GM19035 (cell line): ENCODE results near the gene STAT2.
A peak's percentile ranks its signal among the peaks of the same experiment; 100 is the strongest.
"Not testable (repeated sequence)": the region's sequence is repeated elsewhere in the genome, so short reads cannot be mapped to it uniquely, and the experiment has no call there.

Experiments used
- ATAC-seq: cut with Tn5 transposase; IDR thresholded peaks from one replicate; pipeline ENCODE4 v1.9.1; 2021; ENCODE audit not compliant: unreplicated experiment

Gene STAT2

GRCh38 chr12:56362130-56363059 lies 2.5 kb upstream of the STAT2 start, which contains the start of gene APOF:
APOF (minus strand) TSS chr12:56362857; CDS start chr12:56362745, 112 bp downstream.
- no peak for ATAC-seq

DNA sequence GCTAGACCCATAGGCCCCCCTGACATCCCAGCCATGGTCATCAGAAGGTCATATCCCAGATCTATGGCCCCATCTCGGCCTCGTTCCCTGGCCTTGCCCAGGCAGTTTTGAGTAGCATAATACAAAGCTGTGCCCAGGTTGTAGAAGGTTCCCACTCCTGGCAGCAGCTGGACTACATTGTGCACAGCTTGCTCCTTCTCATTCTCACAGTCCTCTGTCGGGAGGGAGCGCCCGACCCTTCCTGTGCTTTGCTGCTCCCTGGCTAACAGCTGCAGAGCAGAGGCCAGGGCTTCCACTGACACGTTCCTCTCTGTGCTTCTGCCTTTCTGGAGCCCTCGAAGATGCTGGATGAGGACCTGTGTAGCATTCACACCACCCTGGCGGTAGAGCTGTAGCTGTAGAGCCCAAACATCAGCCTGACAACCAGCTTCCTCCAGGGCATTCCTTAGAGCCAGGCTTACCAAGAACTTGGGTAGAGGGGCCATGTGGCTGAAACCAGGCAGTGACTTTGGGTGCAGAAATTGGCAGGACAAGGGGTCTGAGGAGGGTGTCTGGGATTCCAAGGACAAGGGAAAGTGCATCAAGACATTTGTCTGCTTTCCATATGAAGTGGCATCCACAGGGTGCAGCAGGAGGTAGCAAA lies 1.7 kb upstream of the STAT2 start:
- ATAC-seq, result no peak

DNA sequence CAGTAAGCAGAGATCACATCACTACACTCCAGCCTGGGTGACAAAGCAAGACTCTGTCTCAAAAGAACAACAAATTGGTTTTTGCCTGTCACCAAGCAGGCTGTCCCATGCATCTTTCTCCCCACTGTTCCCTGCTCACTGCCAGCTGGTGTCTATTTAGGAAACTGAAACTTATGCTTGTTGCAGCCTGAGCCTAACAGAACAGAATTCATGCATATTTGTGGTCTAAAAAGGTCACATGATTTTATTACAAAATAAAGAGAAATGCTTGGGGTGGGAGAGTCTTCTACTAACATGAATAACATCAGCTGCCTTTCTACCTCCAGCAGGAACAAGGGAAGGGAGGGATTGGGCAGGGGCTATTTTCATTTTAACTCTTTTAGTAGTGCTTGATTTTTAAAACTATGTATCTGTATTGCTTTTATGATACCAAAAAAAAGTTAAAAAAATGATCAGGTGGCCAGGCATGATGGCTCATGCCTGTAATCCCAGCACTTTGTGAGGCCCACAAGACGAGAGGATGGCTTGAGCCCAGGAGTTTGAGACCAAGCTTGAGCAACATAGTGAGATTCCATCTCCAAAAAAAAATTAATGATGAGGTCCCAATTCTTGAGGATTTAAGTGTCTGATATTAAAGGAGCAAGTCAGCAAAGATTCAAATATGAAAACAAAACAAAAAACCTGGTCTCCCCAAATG lies 923 bp downstream of the STAT2 start:
- no peak for ATAC-seq

GRCh38 chr12:56351325-56351724 lies 8.6 kb downstream of the STAT2 start:
- no peak for ATAC-seq

DNA sequence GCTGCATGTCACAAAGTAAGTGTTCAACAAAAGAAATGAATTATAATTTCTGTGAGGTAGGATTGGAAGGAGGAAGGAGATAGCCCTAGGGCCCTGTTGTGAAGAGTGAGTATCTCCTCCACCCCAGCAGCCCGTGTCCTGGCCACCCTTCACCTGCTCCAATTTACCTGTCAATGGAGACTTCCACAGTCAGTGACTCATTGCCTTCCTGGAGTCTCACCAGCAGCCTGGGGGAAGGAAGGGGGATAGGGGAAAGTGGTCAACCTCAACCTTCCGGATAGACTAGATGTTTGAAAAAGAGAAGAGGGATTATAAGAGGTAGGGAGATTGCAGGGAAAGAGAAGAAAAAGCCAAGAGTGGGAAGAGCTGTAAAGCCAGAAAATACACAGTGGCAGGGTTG lies 9.2 kb downstream of the STAT2 start:
- no peak for ATAC-seq

- ATAC-seq, result no peak
These were observed 11.1 kb downstream of the STAT2 start for GRCh38 chr12:56348776-56349175.

DNA sequence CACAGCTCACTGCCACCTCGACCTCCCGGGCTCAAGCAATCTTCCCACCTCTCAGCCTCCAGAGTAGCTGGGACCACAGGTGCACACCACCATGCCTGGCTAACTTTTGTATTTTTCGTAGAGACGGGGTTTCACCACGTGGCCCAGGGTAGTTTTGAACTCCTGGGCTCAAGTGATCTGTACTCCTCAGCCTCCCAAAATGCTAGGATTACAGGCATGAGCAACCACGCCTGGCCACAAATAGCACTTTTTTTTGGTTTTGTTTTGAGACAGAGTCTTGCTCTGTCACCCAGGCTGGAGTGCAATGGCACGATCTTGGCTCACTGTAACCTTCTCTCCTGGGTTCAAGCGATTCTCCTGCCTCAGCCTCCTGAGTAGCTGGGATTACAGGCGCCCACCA lies 12.7 kb downstream of the STAT2 start:
- ATAC-seq, result not testable (repeated sequence)

GRCh38 chr12:56346675-56347074 lies 13.2 kb downstream of the STAT2 start:
- ATAC-seq, result no peak

- ATAC-seq, result not testable (repeated sequence)
These were observed 17.6 kb downstream of the STAT2 start for GRCh38 chr12:56342290-56342689.

DNA sequence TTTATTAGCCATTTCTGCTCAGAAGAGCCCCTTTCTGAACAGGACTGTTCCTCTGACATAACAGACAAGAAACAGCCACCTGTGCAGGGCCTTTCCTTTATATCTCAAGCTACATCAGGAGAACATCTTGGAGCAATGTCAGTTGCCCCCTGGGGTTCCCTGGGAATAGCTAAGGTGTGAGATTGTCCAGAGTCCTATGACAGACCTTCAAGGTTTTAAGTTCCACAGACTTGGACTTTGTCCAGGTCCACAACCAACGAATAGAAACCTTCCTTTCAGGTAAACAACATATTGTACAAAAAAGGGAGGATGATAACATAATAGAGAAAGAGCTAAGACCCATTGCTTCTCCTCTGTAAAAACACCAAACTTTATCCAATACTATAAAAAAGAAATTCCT lies 18.3 kb downstream of the STAT2 start:
- ATAC-seq, result no peak

- no peak for ATAC-seq
These were observed 20.8 kb downstream of the STAT2 start for GRCh38 chr12:56339158-56339422.

- no peak for ATAC-seq
These were observed 21.4 kb downstream of the STAT2 start, which contains the start of gene IL23A for GRCh38 chr12:56338308-56339157. IL23A (plus strand) TSS chr12:56338884; CDS start chr12:56339045, 161 bp downstream.

DNA sequence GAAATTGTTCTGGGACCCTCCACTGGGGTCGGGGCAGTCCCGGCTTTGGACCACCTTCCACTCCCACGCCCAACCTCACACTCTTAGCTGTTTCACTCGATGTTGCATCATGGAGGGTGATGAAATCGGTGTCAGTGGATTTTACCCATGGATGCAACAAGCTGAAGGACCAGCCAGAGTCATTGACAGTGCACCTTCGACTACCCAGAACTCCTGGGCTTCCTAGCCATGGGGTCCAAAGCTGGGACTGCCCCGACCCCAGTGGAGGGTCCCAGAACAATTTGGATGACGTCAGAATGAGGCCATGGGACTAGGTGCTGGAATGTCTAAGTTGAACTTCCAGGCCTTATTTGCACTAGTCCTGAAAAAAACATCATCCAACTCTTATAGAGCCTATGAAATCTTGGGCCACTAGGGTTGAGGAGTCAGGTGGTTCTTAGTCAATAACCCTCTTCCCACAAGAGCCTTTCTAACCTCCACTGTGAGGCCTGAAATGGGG lies 22.1 kb downstream of the STAT2 start:
- ATAC-seq, result no peak

GRCh38 chr12:56336361-56337167 lies 23.3 kb downstream of the STAT2 start:
- no peak for ATAC-seq

- ATAC-seq, result not testable (repeated sequence)
These were observed 24.4 kb downstream of the STAT2 start for GRCh38 chr12:56335527-56335926.

- ATAC-seq, result no peak
These were observed 25.5 kb downstream of the STAT2 start for GRCh38 chr12:56334490-56334793.

DNA sequence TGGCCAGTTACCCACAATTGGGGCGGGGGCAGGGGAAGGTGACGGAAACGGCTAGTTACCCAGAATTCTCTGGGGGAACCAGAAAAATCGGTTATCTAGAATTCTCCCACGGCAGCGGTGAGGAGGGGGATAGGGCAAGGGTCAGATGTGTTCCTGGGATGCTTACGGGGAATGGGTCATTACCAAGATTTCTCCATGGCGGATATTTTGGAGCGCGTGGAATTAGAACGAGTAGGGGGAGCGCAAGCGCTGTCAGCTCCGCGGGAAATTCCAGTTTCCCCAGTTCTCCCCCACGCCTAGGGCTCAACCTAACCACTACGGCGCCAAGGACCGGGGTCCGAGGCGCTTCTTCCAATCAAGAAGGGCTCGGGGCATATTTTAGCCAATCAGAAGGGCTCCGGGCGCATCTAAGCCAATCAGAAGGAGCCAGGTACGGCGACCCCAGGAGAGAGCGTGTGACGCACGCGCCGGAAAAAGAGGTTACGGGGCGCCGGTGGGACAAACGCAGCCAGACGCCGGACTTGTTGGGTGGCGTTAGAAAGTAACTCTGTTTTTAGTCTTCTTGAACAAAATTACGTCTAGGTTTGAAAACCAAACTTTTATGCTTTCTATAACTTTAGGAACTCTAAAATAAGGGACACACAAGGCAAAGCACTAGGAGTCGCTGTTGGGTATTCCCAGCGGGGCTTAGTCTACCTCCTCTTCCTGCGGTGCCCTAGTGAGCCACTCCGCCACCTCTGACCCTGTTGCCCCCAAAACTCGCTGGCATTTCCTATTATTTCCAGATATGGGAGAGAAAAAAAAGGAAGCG lies 26.0 kb downstream of the STAT2 start, which contains the start of gene PAN2:
Gene PAN2 (minus strand): TSS at position 322 of the 811 bp plus-strand sequence. CDS start 906 bp downstream, outside the sequence.
- ATAC-seq, result peak; percentile 94

DNA sequence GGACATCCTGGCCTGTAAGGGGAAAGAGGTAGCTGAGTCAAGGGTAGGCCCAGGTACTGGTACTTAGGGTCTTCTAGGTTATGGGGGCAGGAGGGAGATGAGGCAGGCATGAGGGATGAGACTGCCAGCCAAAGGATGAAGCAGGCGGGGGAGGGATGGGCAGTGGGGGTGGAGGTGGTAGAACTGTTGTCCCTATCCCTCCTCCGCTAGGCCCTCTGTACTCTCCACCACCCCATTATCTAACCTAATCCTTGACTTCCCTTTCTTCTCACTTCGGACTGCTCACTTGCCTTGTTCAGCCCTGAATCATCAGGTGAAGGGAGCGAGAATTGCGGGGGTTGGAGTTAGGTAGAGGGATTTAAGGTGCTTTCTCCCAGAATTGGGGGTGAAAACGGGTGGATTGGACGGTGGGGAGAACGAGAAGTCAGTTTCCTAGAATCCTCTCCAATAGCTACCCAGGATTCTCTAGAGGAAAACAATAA lies 26.7 kb downstream of the STAT2 start:
- ATAC-seq, result peak; percentile 2
